DOHH2 (cell line): ENCODE data around the gene DNASE1L1.

Experiments used
- EZH2phosphoT487 ChIP-seq: fragments of 200-600 bp; sonication (generic); IDR thresholded peaks from 2 replicates; pipeline ENCODE4 v1.6.1; 2017; ENCODE audit warnings: borderline replicate concordance, mild to moderate bottlenecking, antibody characterized with exemption, low read length, moderate library complexity, mixed read lengths
- TF ChIP-seq, protein P1 (sequence below): fragments of 200-600 bp; sonication (generic); IDR thresholded peaks from one replicate; pipeline ENCODE4 v1.5.1; 2014; ENCODE audit warnings: antibody characterized with exemption, mild to moderate bottlenecking, low read depth, low read length; ENCODE audit not compliant: poor library complexity, severe bottlenecking

DNA sequence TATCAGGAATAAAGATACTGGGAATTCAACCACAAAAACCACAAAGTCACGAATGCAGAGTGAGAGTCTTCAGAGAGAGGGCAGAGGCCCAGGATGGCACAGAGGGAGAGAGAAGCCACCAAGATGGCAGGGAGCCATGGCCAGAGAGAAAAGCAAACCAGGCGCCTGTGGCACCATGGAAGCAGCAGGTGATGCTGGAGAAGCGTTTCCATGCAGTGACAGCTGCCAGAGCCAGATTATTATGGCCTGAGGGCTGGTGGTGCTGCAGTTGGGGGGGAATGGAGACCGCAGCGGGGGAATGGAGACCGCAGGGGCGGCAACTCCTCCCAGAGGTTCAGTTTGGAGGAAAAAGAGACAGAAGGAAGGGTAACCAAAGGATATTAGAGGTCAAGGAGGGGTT is 8.1 kb upstream of the DNASE1L1 start:
- TF ChIP-seq, protein P1, sequence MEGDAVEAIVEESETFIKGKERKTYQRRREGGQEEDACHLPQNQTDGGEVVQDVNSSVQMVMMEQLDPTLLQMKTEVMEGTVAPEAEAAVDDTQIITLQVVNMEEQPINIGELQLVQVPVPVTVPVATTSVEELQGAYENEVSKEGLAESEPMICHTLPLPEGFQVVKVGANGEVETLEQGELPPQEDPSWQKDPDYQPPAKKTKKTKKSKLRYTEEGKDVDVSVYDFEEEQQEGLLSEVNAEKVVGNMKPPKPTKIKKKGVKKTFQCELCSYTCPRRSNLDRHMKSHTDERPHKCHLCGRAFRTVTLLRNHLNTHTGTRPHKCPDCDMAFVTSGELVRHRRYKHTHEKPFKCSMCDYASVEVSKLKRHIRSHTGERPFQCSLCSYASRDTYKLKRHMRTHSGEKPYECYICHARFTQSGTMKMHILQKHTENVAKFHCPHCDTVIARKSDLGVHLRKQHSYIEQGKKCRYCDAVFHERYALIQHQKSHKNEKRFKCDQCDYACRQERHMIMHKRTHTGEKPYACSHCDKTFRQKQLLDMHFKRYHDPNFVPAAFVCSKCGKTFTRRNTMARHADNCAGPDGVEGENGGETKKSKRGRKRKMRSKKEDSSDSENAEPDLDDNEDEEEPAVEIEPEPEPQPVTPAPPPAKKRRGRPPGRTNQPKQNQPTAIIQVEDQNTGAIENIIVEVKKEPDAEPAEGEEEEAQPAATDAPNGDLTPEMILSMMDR, result no peak
- TF ChIP-seq EZH2phosphoT487, result no peak
